ENCODE results near the gene ZNF654. TPM values are rescaled to one million over a fixed set of nuclear protein-coding genes. Genes with fewer than 3 reads are reported as not detected.

Gene ZNF654
- total and polyA plus RNA-seq, 2 of the 13 experiments (the other 11 are each of a cell fraction or from before 2014, with no cell fraction given), result 1.8 to 4.1 TPM

DNA sequence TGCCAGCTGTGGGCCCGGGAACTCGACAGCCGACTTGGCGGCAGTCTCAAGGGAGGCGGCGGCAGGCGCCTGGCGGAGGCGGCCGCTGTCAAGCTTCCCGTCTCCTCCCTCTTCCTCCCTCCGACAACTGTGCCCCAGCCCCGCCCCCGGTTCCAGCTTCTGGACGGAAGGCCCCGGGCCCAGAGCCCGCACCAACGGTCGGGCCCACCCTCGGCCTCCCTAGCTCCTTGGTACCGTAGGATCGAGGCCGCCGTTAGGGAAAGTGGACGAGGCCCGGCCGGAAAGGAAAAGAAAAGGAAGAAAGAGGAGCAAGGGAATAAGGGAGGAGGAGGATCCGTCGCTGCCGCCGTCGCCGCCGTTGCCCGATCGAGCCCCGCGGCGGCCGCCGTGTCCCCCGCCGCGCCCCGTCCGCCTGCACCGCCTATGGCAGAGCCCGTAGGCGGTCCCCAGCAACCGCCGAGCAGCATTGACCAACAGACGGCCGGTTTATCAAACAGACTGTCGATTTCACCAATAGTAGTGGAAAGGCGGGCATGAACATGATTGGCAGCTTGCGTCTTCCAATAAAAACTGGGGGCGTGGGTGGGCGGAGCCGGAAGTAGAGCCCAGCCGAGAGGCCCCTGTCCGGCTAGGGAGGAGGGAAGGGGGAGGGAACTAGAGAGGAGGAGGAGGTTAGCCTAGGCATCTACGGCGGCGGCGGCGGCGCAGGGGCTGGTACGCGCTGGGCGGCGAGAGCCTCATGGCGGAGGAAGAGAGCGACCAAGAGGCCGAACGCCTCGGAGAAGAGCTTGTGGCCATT, at the start of gene ZNF654, which contains the start of gene CGGBP1 (continued):
- TF ChIP-seq, protein P1, sequence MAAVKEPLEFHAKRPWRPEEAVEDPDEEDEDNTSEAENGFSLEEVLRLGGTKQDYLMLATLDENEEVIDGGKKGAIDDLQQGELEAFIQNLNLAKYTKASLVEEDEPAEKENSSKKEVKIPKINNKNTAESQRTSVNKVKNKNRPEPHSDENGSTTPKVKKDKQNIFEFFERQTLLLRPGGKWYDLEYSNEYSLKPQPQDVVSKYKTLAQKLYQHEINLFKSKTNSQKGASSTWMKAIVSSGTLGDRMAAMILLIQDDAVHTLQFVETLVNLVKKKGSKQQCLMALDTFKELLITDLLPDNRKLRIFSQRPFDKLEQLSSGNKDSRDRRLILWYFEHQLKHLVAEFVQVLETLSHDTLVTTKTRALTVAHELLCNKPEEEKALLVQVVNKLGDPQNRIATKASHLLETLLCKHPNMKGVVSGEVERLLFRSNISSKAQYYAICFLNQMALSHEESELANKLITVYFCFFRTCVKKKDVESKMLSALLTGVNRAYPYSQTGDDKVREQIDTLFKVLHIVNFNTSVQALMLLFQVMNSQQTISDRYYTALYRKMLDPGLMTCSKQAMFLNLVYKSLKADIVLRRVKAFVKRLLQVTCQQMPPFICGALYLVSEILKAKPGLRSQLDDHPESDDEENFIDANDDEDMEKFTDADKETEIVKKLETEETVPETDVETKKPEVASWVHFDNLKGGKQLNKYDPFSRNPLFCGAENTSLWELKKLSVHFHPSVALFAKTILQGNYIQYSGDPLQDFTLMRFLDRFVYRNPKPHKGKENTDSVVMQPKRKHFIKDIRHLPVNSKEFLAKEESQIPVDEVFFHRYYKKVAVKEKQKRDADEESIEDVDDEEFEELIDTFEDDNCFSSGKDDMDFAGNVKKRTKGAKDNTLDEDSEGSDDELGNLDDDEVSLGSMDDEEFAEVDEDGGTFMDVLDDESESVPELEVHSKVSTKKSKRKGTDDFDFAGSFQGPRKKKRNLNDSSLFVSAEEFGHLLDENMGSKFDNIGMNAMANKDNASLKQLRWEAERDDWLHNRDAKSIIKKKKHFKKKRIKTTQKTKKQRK (IDR thresholded peaks at IDR 0.05; ENCODE audit: low read length), result peak; percentile 90
- TF ChIP-seq, protein P2, sequence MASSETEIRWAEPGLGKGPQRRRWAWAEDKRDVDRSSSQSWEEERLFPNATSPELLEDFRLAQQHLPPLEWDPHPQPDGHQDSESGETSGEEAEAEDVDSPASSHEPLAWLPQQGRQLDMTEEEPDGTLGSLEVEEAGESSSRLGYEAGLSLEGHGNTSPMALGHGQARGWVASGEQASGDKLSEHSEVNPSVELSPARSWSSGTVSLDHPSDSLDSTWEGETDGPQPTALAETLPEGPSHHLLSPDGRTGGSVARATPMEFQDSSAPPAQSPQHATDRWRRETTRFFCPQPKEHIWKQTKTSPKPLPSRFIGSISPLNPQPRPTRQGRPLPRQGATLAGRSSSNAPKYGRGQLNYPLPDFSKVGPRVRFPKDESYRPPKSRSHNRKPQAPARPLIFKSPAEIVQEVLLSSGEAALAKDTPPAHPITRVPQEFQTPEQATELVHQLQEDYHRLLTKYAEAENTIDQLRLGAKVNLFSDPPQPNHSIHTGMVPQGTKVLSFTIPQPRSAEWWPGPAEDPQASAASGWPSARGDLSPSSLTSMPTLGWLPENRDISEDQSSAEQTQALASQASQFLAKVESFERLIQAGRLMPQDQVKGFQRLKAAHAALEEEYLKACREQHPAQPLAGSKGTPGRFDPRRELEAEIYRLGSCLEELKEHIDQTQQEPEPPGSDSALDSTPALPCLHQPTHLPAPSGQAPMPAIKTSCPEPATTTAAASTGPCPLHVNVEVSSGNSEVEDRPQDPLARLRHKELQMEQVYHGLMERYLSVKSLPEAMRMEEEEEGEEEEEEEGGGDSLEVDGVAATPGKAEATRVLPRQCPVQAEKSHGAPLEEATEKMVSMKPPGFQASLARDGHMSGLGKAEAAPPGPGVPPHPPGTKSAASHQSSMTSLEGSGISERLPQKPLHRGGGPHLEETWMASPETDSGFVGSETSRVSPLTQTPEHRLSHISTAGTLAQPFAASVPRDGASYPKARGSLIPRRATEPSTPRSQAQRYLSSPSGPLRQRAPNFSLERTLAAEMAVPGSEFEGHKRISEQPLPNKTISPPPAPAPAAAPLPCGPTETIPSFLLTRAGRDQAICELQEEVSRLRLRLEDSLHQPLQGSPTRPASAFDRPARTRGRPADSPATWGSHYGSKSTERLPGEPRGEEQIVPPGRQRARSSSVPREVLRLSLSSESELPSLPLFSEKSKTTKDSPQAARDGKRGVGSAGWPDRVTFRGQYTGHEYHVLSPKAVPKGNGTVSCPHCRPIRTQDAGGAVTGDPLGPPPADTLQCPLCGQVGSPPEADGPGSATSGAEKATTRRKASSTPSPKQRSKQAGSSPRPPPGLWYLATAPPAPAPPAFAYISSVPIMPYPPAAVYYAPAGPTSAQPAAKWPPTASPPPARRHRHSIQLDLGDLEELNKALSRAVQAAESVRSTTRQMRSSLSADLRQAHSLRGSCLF (CRISPR knock-in tag; IDR thresholded peaks at IDR 0.05; ENCODE audit: borderline replicate concordance), result no peak
- TF ChIP-seq ARNT2 (CRISPR knock-in tag; IDR thresholded peaks at IDR 0.05; ENCODE audit: low read depth) (0 out of 2 replicates have a peak, but pooled peaks have one; percentile 52), ZNF850 (CRISPR knock-in tag; conservative IDR thresholded peaks at IDR 0.05) (0 out of 2 replicates have a peak, but pooled peaks have one; percentile 29), JUN (CRISPR knock-in tag; IDR thresholded peaks at IDR 0.05) (no peak), GABPB1 (CRISPR knock-in tag; IDR thresholded peaks at IDR 0.05) (peak; percentile 96), AHR (CRISPR knock-in tag; IDR thresholded peaks at IDR 0.05) (no peak), ZC3H13 (CRISPR knock-in tag; IDR thresholded peaks at IDR 0.05) (no peak), SATB2 (CRISPR knock-in tag; IDR thresholded peaks at IDR 0.05) (no peak), PCBP1 (IDR thresholded peaks at IDR 0.05; ENCODE audit: borderline replicate concordance, low read depth, low read length) (0 out of 2 replicates have a peak, but pooled peaks have one; percentile 74), TCF7L2 (IDR thresholded peaks at IDR 0.05; ENCODE audit: low read depth, low read length) (no peak), ZFY (CRISPR knock-in tag; IDR thresholded peaks at IDR 0.05) (peak; percentile 98), PTBP1 (IDR thresholded peaks at IDR 0.05; ENCODE audit: low read depth, low read length, poor library complexity, severe bottlenecking) (no peak), ZBTB7B (CRISPR knock-in tag; IDR thresholded peaks at IDR 0.05) (no peak), ZNF337 (CRISPR knock-in tag; IDR thresholded peaks at IDR 0.05; ENCODE audit: borderline replicate concordance, low read depth) (no peak), HES4 (CRISPR knock-in tag; IDR thresholded peaks at IDR 0.05; ENCODE audit: borderline replicate concordance) (no peak), ZNF749 (CRISPR knock-in tag; IDR thresholded peaks at IDR 0.05; ENCODE audit: borderline replicate concordance) (peak; percentile 58; the same call in 1 of the 2 replicates)
- TF ChIP-seq, protein P3, sequence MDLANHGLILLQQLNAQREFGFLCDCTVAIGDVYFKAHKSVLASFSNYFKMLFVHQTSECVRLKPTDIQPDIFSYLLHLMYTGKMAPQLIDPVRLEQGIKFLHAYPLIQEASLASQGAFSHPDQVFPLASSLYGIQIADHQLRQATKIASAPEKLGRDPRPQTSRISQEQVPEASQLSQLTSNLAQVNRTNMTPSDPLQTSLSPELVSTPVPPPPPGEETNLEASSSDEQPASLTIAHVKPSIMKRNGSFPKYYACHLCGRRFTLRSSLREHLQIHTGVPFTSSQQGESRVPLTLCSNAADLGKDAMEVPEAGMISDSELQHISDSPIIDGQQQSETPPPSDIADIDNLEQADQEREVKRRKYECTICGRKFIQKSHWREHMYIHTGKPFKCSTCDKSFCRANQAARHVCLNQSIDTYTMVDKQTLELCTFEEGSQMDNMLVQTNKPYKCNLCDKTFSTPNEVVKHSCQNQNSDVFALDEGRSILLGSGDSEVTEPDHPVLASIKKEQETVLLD (CRISPR knock-in tag; IDR thresholded peaks at IDR 0.05; ENCODE audit: low read depth), result peak; percentile 70; the same call in 1 of the 2 replicates
- TF ChIP-seq, protein P4, sequence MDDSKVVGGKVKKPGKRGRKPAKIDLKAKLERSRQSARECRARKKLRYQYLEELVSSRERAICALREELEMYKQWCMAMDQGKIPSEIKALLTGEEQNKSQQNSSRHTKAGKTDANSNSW (CRISPR knock-in tag; IDR thresholded peaks at IDR 0.05; ENCODE audit: borderline replicate concordance), result no peak; the same call in 1 of the 2 replicates

Data from HepG2 (cell line).